GM12878 (cell line): ENCODE measurements around the gene BARHL1. TPM values are rescaled to one million over a fixed set of nuclear protein-coding genes. Genes with fewer than 3 reads are reported as not detected.

ENCODE experiments used
- ATAC-seq: fragments of 200-7000 bp; cut with Tn5 transposase; 3 replicates; pipeline ENCODE4 v1.9.1; 2020; ENCODE audit warnings: mild to moderate bottlenecking, moderate library complexity
- BruUV-seq: library from RNA; stranded (reverse); fragments of 400-500 nt; replicated peaks from 2 replicates; lab custom pipeline; 2021; lab: Mats Ljungman, UMichigan
- CTCF ChIA-PET: fragments of 300-600 bp; sonication (Branson Sonifier 250); formaldehyde crosslinking; extraction: SDS; loops from one replicate; lab custom pipeline; 2021; ENCODE audit warnings: inconsistent platforms; lab: Yijun Ruan, JAX
- POLR2A ChIA-PET: fragments of 350-600 bp; formaldehyde crosslinking; extraction: SDS; loops from one replicate; lab custom pipeline; 2021; ENCODE audit warnings: inconsistent platforms; lab: Charles Lee
- RAD21 ChIA-PET: fragments of 300-600 bp; sonication (Branson Sonifier 250); formaldehyde crosslinking; loops from one replicate; lab custom pipeline; 2023; ENCODE audit warnings: antibody characterized with exemption; ENCODE audit not compliant: unreplicated experiment; lab: Charles Lee
- SMC1A ChIA-PET: fragments of 300-600 bp; sonication (Branson Sonifier 250); formaldehyde crosslinking; loops from one replicate; lab custom pipeline; 2023; ENCODE audit not compliant: unreplicated experiment, uncharacterized antibody; lab: Charles Lee
- DNase-seq: peaks from one replicate; pipeline ENCODE4 v3.0.0-alpha.2; 2011; ENCODE audit warnings: low read depth, low spot score
- FAIRE-seq: peaks from 3 replicates; lab custom pipeline; 2011; peaks lifted over from hg19 to GRCh38; lab: Jason Lieb, UNC
- H2AFZ ChIP-seq: 2 replicates; pipeline ENCODE4 v1.6.0; 2011; ENCODE audit warnings: low read depth, low read length, control low read depth; ENCODE audit not compliant: control insufficient read depth
- H3K27ac ChIP-seq: 2 replicates; pipeline ENCODE4 v1.5.1; 2011; ENCODE audit warnings: control low read depth; ENCODE audit not compliant: control insufficient read depth, insufficient read depth
- H3K27me3 ChIP-seq, 2 experiments: replicated peaks in 1 of 2; 2 replicates each; pipeline versions ENCODE4 v1.6.0 to v1.6.1; 2011; ENCODE audit warnings: low read length in 1 of 2; ENCODE audit not compliant: control insufficient read depth in 2 of 2, insufficient read depth in 2 of 2
- H3K36me3 ChIP-seq, 2 experiments: 2 replicates each; pipeline ENCODE4 v1.5.1; 2011; ENCODE audit warnings: low read length in 1 of 2; ENCODE audit not compliant: control insufficient read depth in 2 of 2, insufficient read depth in 2 of 2
- H3K4me1 ChIP-seq: 2 replicates; pipeline ENCODE4 v1.6.1; 2011; ENCODE audit warnings: mild to moderate bottlenecking, low read length, moderate library complexity, mixed read lengths; ENCODE audit not compliant: control insufficient read depth, insufficient read depth
- H3K4me2 ChIP-seq: 2 replicates; pipeline ENCODE4 v1.6.0; 2011; ENCODE audit warnings: control low read depth; ENCODE audit not compliant: control insufficient read depth, insufficient read depth
- H3K4me3 ChIP-seq: fragments of 200-600 bp; sonication (generic); 2 replicates; pipeline ENCODE4 v1.5.1; 2016
- H3K79me2 ChIP-seq: 2 replicates; pipeline ENCODE4 v1.6.0; 2011; ENCODE audit warnings: low read length; ENCODE audit not compliant: control insufficient read depth, insufficient read depth
- H3K9ac ChIP-seq: 2 replicates; pipeline ENCODE4 v1.8.0; 2011; ENCODE audit warnings: low read length, control low read depth, mixed read lengths; ENCODE audit not compliant: control insufficient read depth, insufficient read depth
- H3K9me3 ChIP-seq: replicated peaks from 3 replicates; pipeline ENCODE4 v1.5.1; 2011; ENCODE audit warnings: mild to moderate bottlenecking, low read length; ENCODE audit not compliant: control insufficient read depth, insufficient read depth
- H4K20me1 ChIP-seq: 2 replicates; pipeline ENCODE4 v1.6.0; 2011; ENCODE audit not compliant: control insufficient read depth, insufficient read depth
- ATF7 ChIP-seq: fragments of 450-650 bp; IDR thresholded peaks from 2 replicates; pipeline ENCODE4 v1.6.1; 2016; ENCODE audit warnings: low read depth, mild to moderate bottlenecking
- BACH1 ChIP-seq: fragments of 450-650 bp; IDR thresholded peaks from 2 replicates; pipeline ENCODE4 v1.6.1; 2017; ENCODE audit warnings: mild to moderate bottlenecking, borderline replicate concordance
- BCLAF1 ChIP-seq: fragments of 450-650 bp; IDR thresholded peaks from 2 replicates; pipeline ENCODE4 v1.6.1; 2017; ENCODE audit warnings: antibody characterized with exemption, mild to moderate bottlenecking, moderate library complexity
- BRCA1 ChIP-seq: IDR thresholded peaks from 2 replicates; pipeline ENCODE4 v1.6.1; 2011; ENCODE audit warnings: low read depth, low read length, improper control_type of control experiment
- ETV6 ChIP-seq, 2 experiments: fragments of 450-650 bp in 1 of 2; IDR thresholded peaks in 1 of 2; conservative IDR thresholded peaks in 1 of 2; 2 replicates each; pipeline ENCODE4 v1.6.1; 2014; ENCODE audit warnings: antibody characterized with exemption in 1 of 2, borderline replicate concordance in 1 of 2, low read depth in 1 of 2, mild to moderate bottlenecking in 1 of 2, moderate library complexity in 1 of 2
- MEF2B ChIP-seq: fragments of 450-650 bp; IDR thresholded peaks from 2 replicates; pipeline ENCODE4 v1.6.1; 2018; ENCODE audit warnings: mild to moderate bottlenecking, moderate library complexity; ENCODE audit not compliant: partially characterized antibody, poor library complexity, severe bottlenecking
- NR2C1 ChIP-seq: fragments of 450-650 bp; IDR thresholded peaks from 2 replicates; pipeline ENCODE4 v1.6.1; 2017; ENCODE audit warnings: antibody characterized with exemption, mild to moderate bottlenecking, moderate library complexity
- RB1 ChIP-seq: fragments of 450-650 bp; formaldehyde crosslinking; IDR thresholded peaks from 2 replicates; pipeline ENCODE4 v1.6.1; 2017; ENCODE audit warnings: mild to moderate bottlenecking, borderline replicate concordance
- SPI1 ChIP-seq: IDR thresholded peaks from 2 replicates; pipeline ENCODE4 v1.6.1; 2011; ENCODE audit warnings: low read depth, mild to moderate bottlenecking, low read length, moderate library complexity, borderline replicate concordance; ENCODE audit not compliant: insufficient read depth
- TCF3 ChIP-seq: IDR thresholded peaks from 2 replicates; pipeline ENCODE4 v1.6.1; 2012; ENCODE audit warnings: low read depth, mild to moderate bottlenecking, low read length, borderline replicate concordance; ENCODE audit not compliant: insufficient read depth
- ZNF592 ChIP-seq: fragments of 450-650 bp; IDR thresholded peaks from 2 replicates; pipeline ENCODE4 v1.6.1; 2017; ENCODE audit warnings: mild to moderate bottlenecking, moderate library complexity
- WGBS: methylation state at CpG from one replicate; pipeline ENCODE4 v1.1.6; 2016; ENCODE audit warnings: low lambda C conversion rate; ENCODE audit not compliant: insufficient replicate concordance, insufficient coverage; ENCODE audit errors: missing lambda C conversion rate; 5-methylcytosine and 5-hydroxymethylcytosine counted together
- in situ Hi-C: fragments of 300-500 bp; cut with MboI; formaldehyde crosslinking; loops from 9 replicates; pipeline ENCODE4 v1.14.3; 2018; ENCODE audit warnings: mixed read lengths
- intact Hi-C: fragments of 100-400 bp; cut with micrococcal nuclease; formaldehyde crosslinking; loops from one replicate; pipeline ENCODE4 v1.14.2; 2022; ENCODE audit not compliant: unreplicated experiment
- polyA plus RNA-seq, 11 experiments: library from polyadenylated mRNA; depleted of rRNA in 4 of 11; unstranded in 6 of 11; stranded (reverse) in 5 of 11; fragments of >200 nt; fragmentation: Nextera tagmentation in 4 of 11; fragmentation: Illumina TruSeq in 1 of 11; extraction: Ambion mirVana in 4 of 11; extraction: Trizol in 1 of 11; gene quantifications; 1 replicate in 1 of 11; 2 replicates in 10 of 11; pipeline versions ENCODE4 v1.2.1 to v1.2.3, GENCODE V29; 2011 to 2016; ENCODE audit warnings: inconsistent platforms in 2 of 11, missing spikeins in 2 of 11, low read depth in 1 of 11
- total RNA-seq, 4 experiments: library from RNA; depleted of rRNA in 3 of 4; stranded (reverse); fragments of >200 nt in 3 of 4; fragmentation: Illumina TruSeq in 1 of 4; extraction: Trizol in 1 of 4; gene quantifications; 2 replicates each; pipeline versions ENCODE4 v1.2.1 to v1.2.3, GENCODE V29; 2013 to 2021

The BARHL1 gene
- total and polyA plus RNA-seq, 10 of the 15 experiments (the other 5 are each of a cell fraction or from before 2014, with no cell fraction given) = not detected

GRCh38 chr9:132582276-132582785, at the start of gene BARHL1 (continued):
- TF ChIP-seq MEF2B = no peak
- no peak for TF ChIP-seq RB1
- no peak for TF ChIP-seq NR2C1
- no peak for TF ChIP-seq ZNF592
- TF ChIP-seq SPI1 = no peak
- peak; percentile 70; the same call in 1 of the 2 replicates for TF ChIP-seq TCF3
- no peak for TF ChIP-seq BRCA1
- no peak for TF ChIP-seq ATF7
- TF ChIP-seq BACH1 = no peak

- Histone ChIP-seq H3K27ac (no peak overlapping the region), H3K9me3 (peaks cover 2% of the 10 kb centered on the region; the same call in 1 of the 3 replicates), H3K4me1 (no peaks in the 10 kb centered on the region), H3K9ac (no peak overlapping the region), H2AFZ (no peak overlapping the region), H3K36me3 (no peaks in the 10 kb centered on the region), H4K20me1 (no peaks in the 10 kb centered on the region), H3K27me3 (peaks cover 0 to 2% of the 10 kb centered on the region in 2 experiments; a peak in 1 of 4 replicates), H3K4me3 (no peak overlapping the region), H3K4me2 (no peak overlapping the region), H3K79me2 (no peaks in the 10 kb centered on the region)
- ATAC-seq (no peak), FAIRE-seq (no peak), DNase-seq (no peak)
- in situ Hi-C loops (no loop called here), intact Hi-C loops (no loop called here)
- CTCF ChIA-PET = no interaction called here
- WGBS = 23% methylated on average over 2 of the region's 2 CpGs
- SMC1A ChIA-PET = no interaction called here
- TF ChIP-seq ETV6 (conservative IDR thresholded peaks at IDR 0.05 in 1 of 2, IDR thresholded peaks at IDR 0.05 in 1 of 2; ENCODE audit: borderline replicate concordance in 1 of 2, low read depth in 1 of 2) (no peak), BCLAF1 (no peak)
- RAD21 ChIA-PET = no interaction called here
- BruUV-seq = no TSS peak
- POLR2A ChIA-PET = no interaction called here
Observed at GRCh38 chr9:132534832-132535231, 47.6 kb upstream of the BARHL1 start.
